DOHH2 (cell line): ENCODE results near the gene CNTLN.

Source experiments
- H3F3A ChIP-seq: fragments of 200-600 bp; sonication (generic), shearing (Covaris generic); 2 replicates; pipeline ENCODE4 v1.6.0; 2016; ENCODE audit warnings: antibody characterized with exemption, mild to moderate bottlenecking; ENCODE audit not compliant: control insufficient read depth, insufficient read depth
- H3K27ac ChIP-seq: fragments of 200-600 bp; sonication (generic); 2 replicates; pipeline ENCODE4 v1.5.1; 2014; ENCODE audit warnings: low read depth, mild to moderate bottlenecking, low read length, moderate library complexity
- H3K27me3 ChIP-seq: fragments of 200-600 bp; sonication (generic); 2 replicates; pipeline ENCODE4 v1.6.1; 2014; ENCODE audit warnings: mild to moderate bottlenecking, low read length, mixed read lengths; ENCODE audit not compliant: control insufficient read depth
- H3K36me3 ChIP-seq: fragments of 200-600 bp; sonication (generic); 2 replicates; pipeline ENCODE4 v1.6.1; 2014; ENCODE audit warnings: mild to moderate bottlenecking, low read length, moderate library complexity, mixed read lengths; ENCODE audit not compliant: control insufficient read depth
- H3K4me1 ChIP-seq: fragments of 200-600 bp; sonication (generic); 2 replicates; pipeline ENCODE4 v1.6.1; 2014; ENCODE audit warnings: mild to moderate bottlenecking, low read length, mixed read lengths; ENCODE audit not compliant: control insufficient read depth
- H3K4me2 ChIP-seq: fragments of 200-600 bp; sonication (generic); 2 replicates; pipeline ENCODE4 v1.6.0; 2014; ENCODE audit warnings: mild to moderate bottlenecking, low read length, moderate library complexity
- H3K4me3 ChIP-seq: fragments of 200-600 bp; sonication (generic); 2 replicates; pipeline ENCODE4 v1.5.1; 2014; ENCODE audit warnings: mild to moderate bottlenecking, low read length, mixed read lengths
- H3K79me2 ChIP-seq: fragments of 200-600 bp; sonication (generic); 2 replicates; pipeline ENCODE4 v1.6.1; 2014; ENCODE audit warnings: mild to moderate bottlenecking, low read length, mixed read lengths; ENCODE audit not compliant: control insufficient read depth
- H3K9me2 ChIP-seq: fragments of 200-600 bp; sonication (generic); replicated peaks from 2 replicates; pipeline ENCODE4 v1.6.1; 2014; ENCODE audit warnings: mild to moderate bottlenecking, low read length, mixed read lengths; ENCODE audit not compliant: control insufficient read depth
- H3K9me3 ChIP-seq: fragments of 200-600 bp; sonication (generic); 2 replicates; pipeline ENCODE4 v1.6.1; 2014; ENCODE audit warnings: antibody characterized with exemption, low read length, mixed read lengths; ENCODE audit not compliant: control insufficient read depth, insufficient read depth
- H4K20me1 ChIP-seq: fragments of 200-600 bp; sonication (generic); 2 replicates; pipeline ENCODE4 v1.6.0; 2014; ENCODE audit warnings: low read depth, mild to moderate bottlenecking, antibody characterized with exemption, low read length, moderate library complexity; ENCODE audit not compliant: control insufficient read depth, insufficient read depth
- EZH2phosphoT487 ChIP-seq: fragments of 200-600 bp; sonication (generic); IDR thresholded peaks from 2 replicates; pipeline ENCODE4 v1.6.1; 2017; ENCODE audit warnings: borderline replicate concordance, mild to moderate bottlenecking, antibody characterized with exemption, low read length, moderate library complexity, mixed read lengths
- TF ChIP-seq, protein P1 (sequence below): fragments of 200-600 bp; sonication (generic); IDR thresholded peaks from one replicate; pipeline ENCODE4 v1.5.1; 2014; ENCODE audit warnings: antibody characterized with exemption, mild to moderate bottlenecking, low read depth, low read length; ENCODE audit not compliant: poor library complexity, severe bottlenecking

Gene CNTLN

DNA sequence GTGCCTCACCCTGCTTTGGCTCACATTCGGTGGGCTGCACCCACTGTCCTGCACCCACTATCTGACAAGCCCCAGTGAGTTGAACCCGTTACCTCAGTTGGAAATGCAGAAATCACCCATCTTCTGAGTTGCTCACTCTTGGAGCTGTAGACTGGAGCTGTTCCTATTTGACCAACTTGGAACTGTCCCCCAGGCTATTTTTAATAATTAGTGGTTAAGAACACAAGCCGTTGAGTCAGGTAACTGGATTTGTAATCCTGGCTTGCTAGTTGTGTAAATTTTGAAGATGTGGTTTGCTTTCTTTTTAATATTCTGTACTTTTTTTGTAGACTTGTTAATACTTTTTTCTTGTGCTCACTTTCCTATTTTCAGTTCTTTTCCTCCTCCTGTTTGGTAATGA, 81.2 kb downstream of the CNTLN start:
- no peak for TF ChIP-seq EZH2phosphoT487
- TF ChIP-seq, protein P1, sequence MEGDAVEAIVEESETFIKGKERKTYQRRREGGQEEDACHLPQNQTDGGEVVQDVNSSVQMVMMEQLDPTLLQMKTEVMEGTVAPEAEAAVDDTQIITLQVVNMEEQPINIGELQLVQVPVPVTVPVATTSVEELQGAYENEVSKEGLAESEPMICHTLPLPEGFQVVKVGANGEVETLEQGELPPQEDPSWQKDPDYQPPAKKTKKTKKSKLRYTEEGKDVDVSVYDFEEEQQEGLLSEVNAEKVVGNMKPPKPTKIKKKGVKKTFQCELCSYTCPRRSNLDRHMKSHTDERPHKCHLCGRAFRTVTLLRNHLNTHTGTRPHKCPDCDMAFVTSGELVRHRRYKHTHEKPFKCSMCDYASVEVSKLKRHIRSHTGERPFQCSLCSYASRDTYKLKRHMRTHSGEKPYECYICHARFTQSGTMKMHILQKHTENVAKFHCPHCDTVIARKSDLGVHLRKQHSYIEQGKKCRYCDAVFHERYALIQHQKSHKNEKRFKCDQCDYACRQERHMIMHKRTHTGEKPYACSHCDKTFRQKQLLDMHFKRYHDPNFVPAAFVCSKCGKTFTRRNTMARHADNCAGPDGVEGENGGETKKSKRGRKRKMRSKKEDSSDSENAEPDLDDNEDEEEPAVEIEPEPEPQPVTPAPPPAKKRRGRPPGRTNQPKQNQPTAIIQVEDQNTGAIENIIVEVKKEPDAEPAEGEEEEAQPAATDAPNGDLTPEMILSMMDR: no peak
- Histone ChIP-seq H3K27ac (no peak overlapping the region), H3K9me3 (no peaks in the 10 kb centered on the region), H3K9me2 (no peaks in the 10 kb centered on the region), H3K4me1 (no peaks in the 10 kb centered on the region), H3K36me3 (no peaks in the 10 kb centered on the region), H3K4me2 (no peak overlapping the region), H4K20me1 (no peaks in the 10 kb centered on the region), H3K27me3 (no peaks in the 10 kb centered on the region), H3F3A (no peaks in the 10 kb centered on the region), H3K79me2 (no peaks in the 10 kb centered on the region), H3K4me3 (no peak overlapping the region)

DNA sequence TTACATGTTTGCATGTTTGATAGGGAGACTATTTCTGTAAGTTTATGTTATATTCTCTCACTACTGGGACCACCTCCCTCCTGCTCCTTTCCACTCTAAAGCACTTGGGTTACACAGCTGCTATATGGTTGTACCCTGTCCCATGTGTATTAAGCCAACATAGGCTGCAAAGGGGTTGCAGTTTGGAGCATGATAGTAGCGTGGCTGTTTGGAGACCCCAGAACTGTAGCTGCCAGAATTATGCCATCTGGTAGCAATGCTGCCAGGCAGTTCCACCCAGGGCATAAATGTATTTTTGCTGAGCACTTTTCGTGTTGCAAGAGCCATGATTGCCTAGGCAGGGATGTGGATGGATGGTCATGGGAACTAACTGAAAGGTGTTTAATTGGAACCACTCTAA, 81.8 kb downstream of the CNTLN start:
- no peak for TF ChIP-seq EZH2phosphoT487
- TF ChIP-seq, protein P1: no peak
- H3K4me3 ChIP-seq: no peak overlapping the region
- H3K4me1 ChIP-seq: no peaks in the 10 kb centered on the region
- H3K27me3 ChIP-seq: no peaks in the 10 kb centered on the region
- no peaks in the 10 kb centered on the region for H4K20me1 ChIP-seq
- no peaks in the 10 kb centered on the region for H3K9me3 ChIP-seq
- no peaks in the 10 kb centered on the region for H3K9me2 ChIP-seq
- H3F3A ChIP-seq: no peaks in the 10 kb centered on the region
- H3K4me2 ChIP-seq: no peak overlapping the region
- no peak overlapping the region for H3K27ac ChIP-seq
- no peaks in the 10 kb centered on the region for H3K36me3 ChIP-seq
- no peaks in the 10 kb centered on the region for H3K79me2 ChIP-seq

DNA sequence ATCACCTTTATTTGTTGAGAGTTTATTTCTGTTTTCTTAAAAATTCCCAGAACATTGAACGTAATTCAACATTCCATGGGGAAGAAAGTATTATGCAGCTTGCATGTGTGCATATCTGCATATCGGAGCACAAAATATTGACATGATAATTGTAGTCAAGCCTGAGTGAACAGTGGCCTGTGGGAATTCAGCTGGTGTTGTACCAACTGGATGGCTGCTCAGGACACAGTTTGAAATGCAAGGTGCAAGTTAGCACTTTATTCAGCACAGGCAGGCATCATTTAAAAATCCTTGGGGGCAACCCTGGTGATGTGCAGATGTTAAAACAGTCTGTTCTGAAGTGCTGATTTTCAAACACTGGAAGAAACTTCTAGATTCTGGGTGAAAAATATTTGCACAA, 82.4 kb downstream of the CNTLN start:
- Histone ChIP-seq H3K9me3 (no peaks in the 10 kb centered on the region), H3K36me3 (no peaks in the 10 kb centered on the region), H4K20me1 (no peaks in the 10 kb centered on the region), H3K4me1 (no peaks in the 10 kb centered on the region), H3K4me2 (no peak overlapping the region), H3F3A (no peaks in the 10 kb centered on the region), H3K9me2 (no peaks in the 10 kb centered on the region), H3K4me3 (no peak overlapping the region), H3K79me2 (no peaks in the 10 kb centered on the region), H3K27me3 (no peaks in the 10 kb centered on the region), H3K27ac (no peak overlapping the region)
- TF ChIP-seq EZH2phosphoT487: no peak
- TF ChIP-seq, protein P1: no peak

DNA sequence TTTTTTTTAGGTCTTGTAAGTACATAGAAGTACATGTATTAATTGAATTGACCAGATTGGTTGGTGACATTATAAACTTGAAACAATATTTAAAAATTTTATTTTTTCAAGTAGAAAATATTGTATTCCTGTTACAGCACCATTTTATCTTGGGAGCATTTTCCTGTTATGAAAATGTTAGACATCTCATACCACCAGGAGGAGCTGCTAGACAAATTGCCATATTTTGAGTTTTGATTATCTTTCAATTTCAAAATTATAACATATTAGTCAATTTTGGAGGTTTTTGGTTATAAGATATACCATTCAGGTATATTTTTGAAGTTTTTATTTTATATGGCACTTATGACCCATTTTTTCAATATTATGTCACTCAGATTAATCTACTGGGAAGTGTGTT, 84.4 kb downstream of the CNTLN start:
- H3K9me2 ChIP-seq: no peaks in the 10 kb centered on the region
- TF ChIP-seq, protein P1: no peak
- no peak for TF ChIP-seq EZH2phosphoT487
- no peaks in the 10 kb centered on the region for H3K27me3 ChIP-seq
- no peak overlapping the region for H3K27ac ChIP-seq
- H3K4me1 ChIP-seq: no peaks in the 10 kb centered on the region
- no peaks in the 10 kb centered on the region for H3F3A ChIP-seq
- no peak overlapping the region for H3K4me2 ChIP-seq
- H3K36me3 ChIP-seq: no peaks in the 10 kb centered on the region
- no peaks in the 10 kb centered on the region for H3K9me3 ChIP-seq
- no peaks in the 10 kb centered on the region for H4K20me1 ChIP-seq
- no peak overlapping the region for H3K4me3 ChIP-seq
- H3K79me2 ChIP-seq: no peaks in the 10 kb centered on the region
